Measurements from ENCODE around the gene HTR3D. TPM values are rescaled to one million over a fixed set of nuclear protein-coding genes. Genes with fewer than 3 reads are reported as not detected.

The HTR3D gene
- polyA plus RNA-seq, 3 donors = not detected

DNA sequence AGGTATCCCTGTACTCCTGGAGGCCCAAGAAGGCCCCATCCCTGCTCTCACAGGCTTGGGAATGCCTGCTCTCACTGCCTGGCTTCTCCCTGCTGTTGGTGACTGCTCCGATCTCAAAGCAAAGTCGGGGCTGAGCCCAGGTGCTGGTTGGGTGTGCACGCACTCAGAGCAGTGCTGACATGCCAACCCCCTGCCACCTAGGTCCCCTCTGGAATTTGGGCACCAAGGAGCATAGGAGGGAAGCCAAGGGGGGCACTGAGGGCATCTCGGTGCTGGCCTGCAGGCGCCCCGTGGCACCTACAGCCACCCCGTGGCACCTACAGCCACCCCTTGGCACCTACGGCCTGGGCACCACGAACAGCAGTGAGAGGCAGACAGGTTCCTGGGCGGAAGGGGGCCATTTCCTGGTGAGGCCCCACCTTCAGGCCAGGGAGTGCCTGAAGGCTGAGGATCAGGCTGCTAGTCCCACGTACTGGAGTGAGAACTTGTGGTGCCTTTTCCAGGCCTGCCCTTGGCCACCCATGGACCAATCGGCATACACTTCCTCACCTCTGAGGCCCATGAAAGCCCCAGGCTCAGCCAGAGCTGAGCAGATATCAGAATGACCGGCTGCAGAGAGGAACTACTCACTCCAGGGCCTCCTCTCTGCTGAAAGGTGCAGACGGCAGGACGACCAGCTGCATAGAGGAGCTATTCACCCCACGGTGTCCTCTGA, 49.7 kb downstream of the HTR3D start:
- no peak for DNase-seq
- Histone ChIP-seq H2AFZ (ENCODE audit: insufficient read depth, low read depth, low read length, poor library complexity, severe bottlenecking) (no peak overlapping the region), H3K4me2 (replicated peaks; ENCODE audit: extremely low read depth, low read length, poor library complexity, severe bottlenecking) (no peak overlapping the region), H3K27me3 (ENCODE audit: control insufficient read depth in 2 of 2, insufficient read depth in 2 of 2, low read length in 2 of 2) (no peaks in the 10 kb centered on the region), H3K9me3 (replicated peaks in 1 of 2; ENCODE audit: control insufficient read depth in 1 of 2, insufficient read depth in 1 of 2, low read length in 2 of 2) (peaks cover 16 to 46% of the 10 kb centered on the region in 2 donors), H3K4me3 (replicated peaks in 1 of 3; ENCODE audit: low read depth in 2 of 3, low read length in 3 of 3) (no peak overlapping the region), H3K36me3 (replicated peaks in 1 of 2; ENCODE audit: control insufficient read depth in 1 of 2, insufficient read depth in 2 of 2, low read length in 2 of 2) (no peaks in the 10 kb centered on the region), H3K9ac (ENCODE audit: insufficient read depth, low read length, poor library complexity, severe bottlenecking) (no peak overlapping the region), H3K27ac (ENCODE audit: low read depth in 1 of 2, low read length in 2 of 2) (no peak overlapping the region), H4K20me1 (ENCODE audit: insufficient read depth, low read length) (no peaks in the 10 kb centered on the region), H3K79me2 (ENCODE audit: insufficient read depth, low read length) (no peaks in the 10 kb centered on the region), H3K4me1 (ENCODE audit: control insufficient read depth in 1 of 2, insufficient read depth in 2 of 2, low read length in 2 of 2) (no peaks in the 10 kb centered on the region)
- H3K36me3 Mint-ChIP-seq = no peaks in the 10 kb centered on the region
- peaks cover 27 to 54% (median 43%) of the 10 kb centered on the region in 7 donors for H3K9me3 Mint-ChIP-seq
- peaks cover 2 to 4% (median 3%) of the 10 kb centered on the region in 3 donors for H3K27me3 Mint-ChIP-seq (ENCODE audit: low read depth in 3 of 3)
- WGBS (ENCODE audit: insufficient coverage) = 90% methylated on average over 16 of the region's 16 CpGs
- no peak overlapping the region for H3K27ac Mint-ChIP-seq
- intact Hi-C loops (cut with micrococcal nuclease) = no loop called here
- peaks cover 6% of the 10 kb centered on the region for H3K4me1 Mint-ChIP-seq
- TF ChIP-seq, protein P1, sequence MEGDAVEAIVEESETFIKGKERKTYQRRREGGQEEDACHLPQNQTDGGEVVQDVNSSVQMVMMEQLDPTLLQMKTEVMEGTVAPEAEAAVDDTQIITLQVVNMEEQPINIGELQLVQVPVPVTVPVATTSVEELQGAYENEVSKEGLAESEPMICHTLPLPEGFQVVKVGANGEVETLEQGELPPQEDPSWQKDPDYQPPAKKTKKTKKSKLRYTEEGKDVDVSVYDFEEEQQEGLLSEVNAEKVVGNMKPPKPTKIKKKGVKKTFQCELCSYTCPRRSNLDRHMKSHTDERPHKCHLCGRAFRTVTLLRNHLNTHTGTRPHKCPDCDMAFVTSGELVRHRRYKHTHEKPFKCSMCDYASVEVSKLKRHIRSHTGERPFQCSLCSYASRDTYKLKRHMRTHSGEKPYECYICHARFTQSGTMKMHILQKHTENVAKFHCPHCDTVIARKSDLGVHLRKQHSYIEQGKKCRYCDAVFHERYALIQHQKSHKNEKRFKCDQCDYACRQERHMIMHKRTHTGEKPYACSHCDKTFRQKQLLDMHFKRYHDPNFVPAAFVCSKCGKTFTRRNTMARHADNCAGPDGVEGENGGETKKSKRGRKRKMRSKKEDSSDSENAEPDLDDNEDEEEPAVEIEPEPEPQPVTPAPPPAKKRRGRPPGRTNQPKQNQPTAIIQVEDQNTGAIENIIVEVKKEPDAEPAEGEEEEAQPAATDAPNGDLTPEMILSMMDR (IDR thresholded peaks at IDR 0.05) = no peak
- H3K4me3 Mint-ChIP-seq = no peak overlapping the region

DNA sequence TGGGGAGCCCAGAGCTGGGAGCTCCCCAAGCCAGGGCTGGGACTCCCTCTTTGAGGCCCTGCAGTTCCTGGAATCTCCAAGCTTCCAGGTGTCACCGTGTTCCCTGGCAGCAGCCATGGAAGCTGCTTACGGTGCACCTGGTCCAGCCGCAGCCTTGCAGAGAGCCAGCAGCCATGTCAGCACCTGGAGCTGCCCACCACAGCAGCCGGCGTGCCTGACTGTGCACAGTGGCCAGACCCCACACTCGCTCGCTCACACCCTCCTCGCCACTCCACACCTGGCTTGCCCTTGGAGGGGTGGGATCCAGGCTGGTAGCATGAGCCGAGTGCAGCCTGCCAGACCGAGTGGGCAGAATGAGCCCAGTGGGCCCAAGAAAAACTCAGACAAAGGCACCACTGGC, 50.5 kb downstream of the HTR3D start:
- H3K36me3 Mint-ChIP-seq = no peaks in the 10 kb centered on the region
- no peak overlapping the region for H2AFZ ChIP-seq (ENCODE audit: insufficient read depth, low read depth, low read length, poor library complexity, severe bottlenecking)
- intact Hi-C loops (cut with micrococcal nuclease) = no loop called here

More for the DNA sequence above, 50.5 kb downstream of the HTR3D start:
- H3K9ac ChIP-seq (ENCODE audit: insufficient read depth, low read length, poor library complexity, severe bottlenecking) = no peak overlapping the region
- H3K27ac ChIP-seq (ENCODE audit: low read depth in 1 of 2, low read length in 2 of 2) = no peak overlapping the region
- 99% methylated on average over 8 of the region's 10 CpGs for WGBS (ENCODE audit: insufficient coverage)
- no peaks in the 10 kb centered on the region for H3K27me3 ChIP-seq (ENCODE audit: control insufficient read depth in 2 of 2, insufficient read depth in 2 of 2, low read length in 2 of 2)
- Mint-ChIP-seq H3K27me3 (ENCODE audit: low read depth in 3 of 3) (peaks cover 2 to 4% (median 3%) of the 10 kb centered on the region in 3 donors), H3K4me3 (no peak overlapping the region), H3K9me3 (peaks cover 29 to 61% (median 43%) of the 10 kb centered on the region in 7 donors), H3K4me1 (peaks cover 6% of the 10 kb centered on the region), H3K27ac (no peak overlapping the region)
- no peaks in the 10 kb centered on the region for H4K20me1 ChIP-seq (ENCODE audit: insufficient read depth, low read length)
- peaks cover 16 to 48% of the 10 kb centered on the region in 2 donors for H3K9me3 ChIP-seq (replicated peaks in 1 of 2; ENCODE audit: control insufficient read depth in 1 of 2, insufficient read depth in 1 of 2, low read length in 2 of 2)
- no peak for DNase-seq
- H3K4me1 ChIP-seq (ENCODE audit: control insufficient read depth in 1 of 2, insufficient read depth in 2 of 2, low read length in 2 of 2) = no peaks in the 10 kb centered on the region
- H3K4me2 ChIP-seq (replicated peaks; ENCODE audit: extremely low read depth, low read length, poor library complexity, severe bottlenecking) = no peak overlapping the region
- no peak overlapping the region for H3K4me3 ChIP-seq (replicated peaks in 1 of 3; ENCODE audit: low read depth in 2 of 3, low read length in 3 of 3)
- H3K79me2 ChIP-seq (ENCODE audit: insufficient read depth, low read length) = no peaks in the 10 kb centered on the region
- no peaks in the 10 kb centered on the region for H3K36me3 ChIP-seq (replicated peaks in 1 of 2; ENCODE audit: control insufficient read depth in 1 of 2, insufficient read depth in 2 of 2, low read length in 2 of 2)
- TF ChIP-seq, protein P1 (IDR thresholded peaks at IDR 0.05) = no peak

All from CD14-positive monocyte (primary cell).